IPS DF 6.9 (cell line): ENCODE results near the gene NFAT5.

Source experiments
- DNase-seq: peaks from one replicate; pipeline ENCODE4 v3.0.0-alpha.2; 2013; ENCODE audit warnings: low read depth, low spot score
- H3K27ac ChIP-seq: one replicate; pipeline ENCODE4 v1.5.1; 2013; ENCODE audit warnings: low read length, control low read depth
- H3K27me3 ChIP-seq: 2 replicates; pipeline ENCODE4 v1.6.1; 2013; ENCODE audit warnings: mild to moderate bottlenecking, low read length; ENCODE audit not compliant: control insufficient read depth, insufficient read depth
- H3K36me3 ChIP-seq: 2 replicates; pipeline ENCODE4 v1.6.1; 2013; ENCODE audit warnings: low read length; ENCODE audit not compliant: control insufficient read depth, insufficient read depth
- H3K4me1 ChIP-seq: 2 replicates; pipeline ENCODE4 v1.6.1; 2013; ENCODE audit warnings: low read length; ENCODE audit not compliant: control insufficient read depth, insufficient read depth
- H3K4me3 ChIP-seq: 2 replicates; pipeline ENCODE4 v1.5.1; 2013; ENCODE audit warnings: mild to moderate bottlenecking, low read length
- H3K9me3 ChIP-seq: 2 replicates; pipeline ENCODE4 v1.6.1; 2013; ENCODE audit warnings: low read length, inconsistent platforms; ENCODE audit not compliant: control insufficient read depth, insufficient read depth
- WGBS: extraction: QIAGEN DNeasy Blood & Tissue Kit; methylation state at CpG from one replicate; pipeline ENCODE4 v1.1.7; 2013; ENCODE audit warnings: mixed read lengths, missing lambda C conversion rate; ENCODE audit not compliant: insufficient read length, insufficient coverage; 5-methylcytosine and 5-hydroxymethylcytosine counted together

The NFAT5 gene

GRCh38 chr16:69613378-69614154 is 47.8 kb downstream of the NFAT5 start:
- no peaks in the 10 kb centered on the region for H3K27me3 ChIP-seq
- H3K36me3 ChIP-seq: no peaks in the 10 kb centered on the region
- 0 out of 2 replicates have a peak, but pooled peaks cover 1% of the 10 kb centered on the region for H3K4me1 ChIP-seq
- H3K27ac ChIP-seq: no peak overlapping the region
- no peaks in the 10 kb centered on the region for H3K9me3 ChIP-seq
- no CpG with 5 or more reads among the region's 1 CpG for WGBS
- no peak overlapping the region for H3K4me3 ChIP-seq
- no peak for DNase-seq

DNA sequence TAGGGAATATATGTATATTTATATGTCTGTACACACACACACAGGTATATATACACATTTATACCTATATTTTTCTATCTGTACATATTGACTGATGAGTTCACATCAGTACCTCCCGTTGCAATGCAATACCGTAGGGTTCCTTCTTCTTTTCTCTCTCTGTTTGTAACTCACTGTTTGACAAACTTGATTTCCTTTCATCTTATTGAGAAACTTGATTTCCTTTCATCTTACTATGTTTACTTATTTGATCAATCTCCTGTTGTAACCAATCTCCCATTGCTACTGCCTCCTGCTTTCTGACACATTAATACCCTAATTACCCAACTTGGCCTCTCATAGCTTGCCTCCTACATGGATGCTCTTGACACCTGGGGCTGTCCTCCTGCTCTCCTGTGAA is 49.8 kb downstream of the NFAT5 start:
- no CpG with 5 or more reads among the region's 2 CpGs for WGBS
- Histone ChIP-seq H3K4me3 (no peak overlapping the region), H3K4me1 (no peaks in the 10 kb centered on the region)

DNA sequence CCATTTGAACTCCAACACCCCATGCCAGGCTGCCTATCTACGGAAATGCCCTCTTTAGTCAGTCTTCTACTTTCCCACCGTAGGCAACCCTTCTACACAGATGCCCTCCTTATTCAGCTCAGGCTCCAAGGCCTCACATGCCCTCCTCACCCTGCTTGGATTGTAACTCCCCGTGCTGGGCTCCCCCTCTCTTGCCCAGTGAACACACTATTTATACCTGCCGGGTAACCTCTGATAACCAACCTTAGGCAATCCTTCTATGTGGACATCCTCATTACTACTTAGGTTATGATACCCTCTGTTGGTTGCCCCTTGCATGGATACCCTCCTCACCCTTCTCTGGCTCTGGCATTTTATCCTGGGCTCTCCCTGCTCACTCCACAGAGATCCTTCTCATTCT is 50.3 kb downstream of the NFAT5 start:
- no peaks in the 10 kb centered on the region for H3K9me3 ChIP-seq
- H3K27me3 ChIP-seq: no peaks in the 10 kb centered on the region
- no CpG with 5 or more reads among the region's 4 CpGs for WGBS
- no peak overlapping the region for H3K4me3 ChIP-seq
- no peaks in the 10 kb centered on the region for H3K36me3 ChIP-seq
- H3K4me1 ChIP-seq: no peaks in the 10 kb centered on the region
- H3K27ac ChIP-seq: no peak overlapping the region
- no peak for DNase-seq

More for the DNA sequence above, 49.8 kb downstream of the NFAT5 start:
- no peak overlapping the region for H3K27ac ChIP-seq
- no peaks in the 10 kb centered on the region for H3K36me3 ChIP-seq
- DNase-seq: no peak
- H3K27me3 ChIP-seq: no peaks in the 10 kb centered on the region
- H3K9me3 ChIP-seq: no peaks in the 10 kb centered on the region

- Histone ChIP-seq H3K9me3 (no peaks in the 10 kb centered on the region), H3K4me1 (no peaks in the 10 kb centered on the region), H3K27me3 (no peaks in the 10 kb centered on the region), H3K27ac (no peak overlapping the region), H3K4me3 (no peak overlapping the region), H3K36me3 (no peaks in the 10 kb centered on the region)
- no peak for DNase-seq
- WGBS: no CpG with 5 or more reads among the region's 1 CpG
Observed at GRCh38 chr16:69618307-69618706, 52.5 kb downstream of the NFAT5 start.

DNA sequence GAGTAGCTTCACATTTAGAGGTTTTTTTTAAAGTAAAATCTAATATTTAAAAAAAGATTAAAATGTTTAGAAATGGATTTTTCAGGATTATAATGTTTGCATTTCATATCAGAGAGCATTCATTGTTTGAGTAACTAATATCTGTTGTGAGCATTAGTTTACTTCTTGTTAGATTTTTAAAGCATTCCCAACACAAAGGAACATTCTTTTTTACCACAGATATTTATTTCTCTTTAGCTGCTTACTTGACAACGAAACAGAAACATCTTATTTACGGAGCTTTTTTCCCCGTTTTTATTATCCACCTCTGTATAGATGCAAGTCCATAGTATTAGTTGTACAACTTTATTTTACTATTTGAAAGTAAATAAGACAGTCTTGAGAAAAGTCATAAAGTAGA is 53.0 kb downstream of the NFAT5 start:
- no peak overlapping the region for H3K4me3 ChIP-seq
- no CpG with 5 or more reads among the region's 3 CpGs for WGBS
- H3K4me1 ChIP-seq: no peaks in the 10 kb centered on the region
- no peaks in the 10 kb centered on the region for H3K27me3 ChIP-seq
- no peaks in the 10 kb centered on the region for H3K36me3 ChIP-seq
- DNase-seq: no peak
- H3K9me3 ChIP-seq: no peaks in the 10 kb centered on the region
- no peak overlapping the region for H3K27ac ChIP-seq

- DNase-seq: no peak
- H3K4me1 ChIP-seq: no peaks in the 10 kb centered on the region
Observed at GRCh38 chr16:69619514-69619913, 53.7 kb downstream of the NFAT5 start.

GRCh38 chr16:69620573-69620972 is 54.8 kb downstream of the NFAT5 start:
- no peaks in the 10 kb centered on the region for H3K27me3 ChIP-seq
- no peaks in the 10 kb centered on the region for H3K9me3 ChIP-seq
- no peaks in the 10 kb centered on the region for H3K4me1 ChIP-seq
- H3K4me3 ChIP-seq: no peak overlapping the region
- H3K36me3 ChIP-seq: no peaks in the 10 kb centered on the region
- no peak overlapping the region for H3K27ac ChIP-seq
- no peak for DNase-seq
- no CpG with 5 or more reads among the region's 1 CpG for WGBS

More at GRCh38 chr16:69619514-69619913, 53.7 kb downstream of the NFAT5 start:
- Histone ChIP-seq H3K4me3 (no peak overlapping the region), H3K9me3 (no peaks in the 10 kb centered on the region), H3K36me3 (no peaks in the 10 kb centered on the region), H3K27ac (no peak overlapping the region), H3K27me3 (no peaks in the 10 kb centered on the region)

DNA sequence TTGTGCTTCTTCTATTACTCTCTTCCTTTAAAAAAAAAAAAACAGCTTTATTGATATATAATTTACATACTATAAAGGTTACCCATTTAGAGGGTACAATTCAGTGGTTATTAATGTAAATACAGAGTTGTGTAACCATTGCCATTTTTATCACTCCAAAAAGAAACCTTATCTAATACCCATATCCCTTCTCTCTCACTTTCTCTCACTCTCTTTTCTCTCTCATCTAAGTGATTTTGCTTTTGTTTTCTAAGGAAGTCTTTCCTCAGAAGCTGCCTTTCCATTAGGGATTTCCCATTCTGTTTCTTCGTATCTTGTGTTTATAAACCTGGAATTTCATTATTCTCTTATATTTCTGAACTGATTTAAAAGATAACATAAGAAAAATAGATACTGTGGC is 55.5 kb downstream of the NFAT5 start:
- Histone ChIP-seq H3K9me3 (no peaks in the 10 kb centered on the region), H3K27ac (no peak overlapping the region), H3K36me3 (no peaks in the 10 kb centered on the region), H3K27me3 (no peaks in the 10 kb centered on the region), H3K4me3 (no peak overlapping the region), H3K4me1 (no peaks in the 10 kb centered on the region)
- WGBS: no CpG with 5 or more reads among the region's 1 CpG
- no peak for DNase-seq

DNA sequence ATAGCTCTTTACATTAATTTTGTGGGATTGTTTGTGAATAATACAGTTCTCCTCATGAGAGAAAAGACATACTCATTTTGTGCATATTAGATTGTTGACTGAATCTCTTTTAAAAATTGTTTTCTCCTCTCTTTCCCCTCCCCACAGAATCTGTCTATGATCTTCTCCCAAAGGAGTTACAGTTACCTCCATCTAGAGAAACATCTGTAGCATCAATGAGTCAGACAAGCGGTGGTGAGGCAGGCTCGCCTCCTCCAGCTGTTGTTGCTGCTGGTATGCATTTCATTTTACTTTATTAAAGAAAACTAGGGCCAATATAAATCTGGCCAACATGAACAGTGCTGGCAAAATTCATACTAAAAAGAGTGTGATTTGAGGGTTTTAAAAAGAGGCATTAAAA is 60.5 kb downstream of the NFAT5 start:
- Histone ChIP-seq H3K4me1 (no peaks in the 10 kb centered on the region), H3K4me3 (no peak overlapping the region), H3K9me3 (no peaks in the 10 kb centered on the region), H3K27me3 (no peaks in the 10 kb centered on the region), H3K36me3 (no peaks in the 10 kb centered on the region), H3K27ac (no peak overlapping the region)
- no peak for DNase-seq
- no CpG with 5 or more reads among the region's 2 CpGs for WGBS

GRCh38 chr16:69632828-69633227 is 67.1 kb downstream of the NFAT5 start:
- H3K36me3 ChIP-seq: no peaks in the 10 kb centered on the region; the same call in 1 of the 2 replicates
- H3K27me3 ChIP-seq: no peaks in the 10 kb centered on the region
- no peak overlapping the region for H3K27ac ChIP-seq
- no peak overlapping the region for H3K4me3 ChIP-seq
- no peaks in the 10 kb centered on the region for H3K4me1 ChIP-seq
- DNase-seq: no peak
- H3K9me3 ChIP-seq: no peaks in the 10 kb centered on the region

DNA sequence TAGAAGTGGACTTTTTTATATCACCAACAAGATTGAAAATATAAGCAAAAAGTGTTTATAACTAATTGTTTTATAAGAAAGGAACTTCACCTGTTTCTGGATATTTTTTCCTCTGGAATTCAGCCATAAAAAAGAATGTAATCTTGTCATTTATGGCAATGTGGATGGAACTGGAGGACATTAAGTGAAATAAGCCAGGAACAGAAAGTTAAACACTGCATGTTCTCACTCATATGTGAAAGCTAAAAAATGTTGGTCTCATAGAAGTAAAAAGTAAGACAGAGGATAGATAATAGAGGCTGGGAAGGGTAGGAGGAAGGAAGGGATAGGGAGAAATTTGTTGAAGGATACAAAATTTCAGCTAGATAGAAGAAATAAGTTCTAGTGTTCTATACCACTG is 67.6 kb downstream of the NFAT5 start:
- Histone ChIP-seq H3K4me1 (no peaks in the 10 kb centered on the region), H3K4me3 (no peak overlapping the region), H3K27ac (no peak overlapping the region), H3K27me3 (no peaks in the 10 kb centered on the region), H3K36me3 (no peaks in the 10 kb centered on the region; the same call in 1 of the 2 replicates), H3K9me3 (no peaks in the 10 kb centered on the region)
- DNase-seq: no peak
